ENCODE results near the gene FILIP1L.

FILIP1L gene

DNA sequence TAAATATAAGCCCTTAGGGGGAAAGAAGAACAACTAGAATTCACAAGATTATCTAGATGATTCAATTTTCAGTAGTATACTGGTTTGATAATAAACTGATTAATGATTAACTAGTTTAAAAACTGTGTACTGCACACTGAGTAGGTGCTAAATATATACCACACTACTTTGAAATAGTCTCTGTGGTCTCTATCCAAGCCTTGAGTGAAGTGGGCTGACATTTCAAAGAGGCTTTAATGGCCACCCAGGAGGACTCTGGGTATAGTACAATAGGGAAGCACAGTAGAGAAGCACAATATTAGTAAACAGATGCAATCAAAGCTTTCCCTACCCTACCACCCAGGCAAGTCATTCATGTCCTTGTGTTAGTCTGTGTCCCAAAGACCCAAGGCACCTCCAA lies 46.7 kb downstream of the FILIP1L start:
- no peak overlapping the region for H3K4me3 ChIP-seq
- no peaks in the 10 kb centered on the region for H3K9me3 ChIP-seq
- peaks cover 0 to 61% (median 14%) of the 10 kb centered on the region in 4 donors for H3K4me1 ChIP-seq
- H3K27me3 ChIP-seq, result no peaks in the 10 kb centered on the region
- intact Hi-C loops (cut with DNase I; ENCODE audit: low total_unique reads), result loop anchor here (10.0 kb wide), 1 partner anchor 187 kb away; no protein-coding TSS in a partner anchor
- no peaks in the 10 kb centered on the region for H3K36me3 ChIP-seq
- DNase-seq, result no peak
- H3K27ac ChIP-seq, result no peak overlapping the region
- no peak for TF ChIP-seq CTCF (IDR thresholded peaks at IDR 0.05)

- TF ChIP-seq CTCF (IDR thresholded peaks at IDR 0.05), result no peak
- Histone ChIP-seq H3K27ac (peak overlapping the region; percentile 10 to 14), H3K4me3 (no peak overlapping the region)
Observed at GRCh38 chr3:100063929-100064461, 50.3 kb downstream of the FILIP1L start.

DNA sequence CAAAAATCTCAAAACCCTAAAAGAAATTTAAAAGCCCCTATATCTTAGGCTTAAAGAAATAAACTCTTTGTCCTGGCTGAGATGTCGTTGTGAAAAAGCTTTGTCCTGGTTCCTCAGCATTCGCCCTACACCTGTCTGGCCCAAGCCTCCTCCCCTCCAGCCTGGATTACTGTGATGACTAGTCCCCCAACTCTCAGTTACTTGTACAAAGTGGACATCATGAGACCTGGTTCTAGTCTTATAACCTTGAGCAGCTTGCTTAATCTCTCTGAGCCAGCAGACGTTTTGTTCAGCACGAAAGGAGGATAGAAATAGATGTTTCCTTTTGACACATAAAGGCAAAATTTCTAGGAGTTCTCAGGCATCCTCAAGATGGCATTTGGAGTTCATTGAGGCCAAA lies 51.6 kb downstream of the FILIP1L start:
- H3K27ac ChIP-seq, result no peak overlapping the region
- no peaks in the 10 kb centered on the region for H3K27me3 ChIP-seq
- no peaks in the 10 kb centered on the region for H3K36me3 ChIP-seq
- intact Hi-C loops (cut with DNase I; ENCODE audit: low total_unique reads), result loop anchor here (10.0 kb wide), 1 partner anchor 192 kb away; no protein-coding TSS in a partner anchor
- peaks cover 0 to 51% (median 18%) of the 10 kb centered on the region in 4 donors for H3K4me1 ChIP-seq
- no peak overlapping the region for H3K4me3 ChIP-seq
- no peak for DNase-seq
- H3K9me3 ChIP-seq, result no peaks in the 10 kb centered on the region
- TF ChIP-seq CTCF (IDR thresholded peaks at IDR 0.05), result no peak

More at GRCh38 chr3:100063929-100064461, 50.3 kb downstream of the FILIP1L start:
- intact Hi-C loops (cut with DNase I; ENCODE audit: low total_unique reads), result loop anchor here (10.0 kb wide), 1 partner anchor 191 kb away; no protein-coding TSS in a partner anchor
- Histone ChIP-seq H3K27me3 (no peaks in the 10 kb centered on the region), H3K36me3 (no peaks in the 10 kb centered on the region), H3K4me1 (peaks cover 0 to 42% (median 17%) of the 10 kb centered on the region in 4 donors), H3K9me3 (no peaks in the 10 kb centered on the region)
- DNase-seq, result no peak

DNA sequence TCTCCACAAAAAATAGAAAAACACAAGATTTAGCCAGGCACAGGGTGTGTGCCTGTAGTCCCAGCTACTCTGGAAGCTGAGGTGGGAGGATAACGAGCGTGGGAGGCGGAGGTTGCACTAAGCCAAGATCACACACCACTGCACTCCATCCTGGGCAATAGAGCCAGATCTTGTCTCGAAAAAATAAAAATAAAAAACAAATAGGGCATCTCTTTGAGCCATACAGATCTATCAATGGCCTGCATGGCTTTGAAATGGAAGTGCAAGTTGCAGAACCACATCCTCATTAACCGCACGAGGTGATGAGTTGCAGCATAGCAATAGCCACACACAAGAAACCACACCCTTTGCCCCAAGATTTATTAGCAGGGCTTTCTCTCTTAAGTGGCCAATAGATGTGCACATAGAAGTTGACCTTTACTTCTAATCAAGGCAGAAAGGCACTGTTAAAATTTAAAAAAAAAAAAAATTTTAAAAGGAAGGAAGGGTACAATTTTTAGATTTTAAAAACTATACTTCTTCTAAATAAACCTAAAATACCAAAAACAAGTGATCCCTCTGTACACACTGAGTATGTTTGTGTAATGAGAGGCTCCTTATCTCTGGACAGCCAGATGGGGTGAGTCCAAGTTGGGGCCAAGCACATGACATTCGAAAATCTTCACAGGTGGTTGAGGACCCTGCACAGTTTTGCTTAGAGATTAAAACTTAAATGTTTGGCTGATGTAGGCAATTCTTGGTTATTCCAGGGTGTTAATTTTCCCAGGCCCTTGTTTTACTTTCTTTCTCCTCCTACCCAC lies 53.4 kb downstream of the FILIP1L start:
- intact Hi-C loops (cut with DNase I; ENCODE audit: low total_unique reads), result loop anchor here (10.0 kb wide), 1 partner anchor 194 kb away; no protein-coding TSS in a partner anchor
- peaks cover 0 to 59% (median 18%) of the 10 kb centered on the region in 4 donors for H3K4me1 ChIP-seq
- no peaks in the 10 kb centered on the region for H3K27me3 ChIP-seq
- H3K9me3 ChIP-seq, result no peaks in the 10 kb centered on the region
- no peak for DNase-seq
- no peak for TF ChIP-seq CTCF (IDR thresholded peaks at IDR 0.05)
- no peak overlapping the region for H3K4me3 ChIP-seq
- H3K27ac ChIP-seq, result no peak overlapping the region
- H3K36me3 ChIP-seq, result no peaks in the 10 kb centered on the region

DNA sequence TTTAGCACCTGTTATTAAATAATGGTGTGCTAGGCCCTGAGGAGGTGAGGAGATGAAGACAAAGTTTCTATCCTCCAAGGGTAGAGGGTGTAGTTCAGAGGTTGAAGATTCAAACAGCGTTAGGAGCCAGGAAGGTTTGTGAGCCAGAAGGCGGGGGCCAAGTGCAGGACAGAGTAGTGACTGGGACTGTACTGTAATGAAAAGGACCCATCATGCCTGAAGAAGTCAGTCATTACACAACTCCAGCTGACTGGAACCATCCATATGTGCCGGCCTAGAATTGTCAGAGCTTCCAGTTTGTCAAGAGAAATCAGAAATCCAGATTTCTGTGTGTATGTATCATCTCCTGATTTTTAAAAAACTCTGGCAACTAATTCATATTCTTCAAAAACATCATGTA lies 54.8 kb downstream of the FILIP1L start:
- no peaks in the 10 kb centered on the region for H3K9me3 ChIP-seq
- DNase-seq, result no peak
- no peaks in the 10 kb centered on the region for H3K36me3 ChIP-seq
- intact Hi-C loops (cut with DNase I; ENCODE audit: low total_unique reads), result loop anchor here (10.0 kb wide), 1 partner anchor 215 kb away; no protein-coding TSS in a partner anchor
- H3K27me3 ChIP-seq, result no peaks in the 10 kb centered on the region
- no peak overlapping the region for H3K4me3 ChIP-seq
- TF ChIP-seq CTCF (IDR thresholded peaks at IDR 0.05), result no peak
- H3K27ac ChIP-seq, result peak overlapping the region; percentile 10 to 18
- peaks cover 0 to 63% (median 17%) of the 10 kb centered on the region in 4 donors for H3K4me1 ChIP-seq
